Astrocyte (in vitro differentiated cells and primary cell): ENCODE results near the gene PTPRK. TPM values are rescaled to one million over a fixed set of nuclear protein-coding genes. Genes with fewer than 3 reads are reported as not detected.

Experiments used
- DNase-seq: peaks from one replicate; pipeline ENCODE4 v3.0.0-alpha.2; 2010; ENCODE audit warnings: low read depth
- FAIRE-seq: peaks from 2 replicates; lab custom pipeline; 2011; peaks lifted over from hg19 to GRCh38; lab: Jason Lieb, UNC
- H2AFZ ChIP-seq: 2 replicates; pipeline ENCODE4 v1.6.0; 2012; ENCODE audit warnings: low read depth, low read length, inconsistent platforms
- H3K27ac ChIP-seq: 2 replicates; pipeline ENCODE4 v1.5.1; 2011; ENCODE audit warnings: low read depth, low read length, inconsistent platforms
- H3K27me3 ChIP-seq: 2 replicates; pipeline ENCODE4 v1.6.0; 2011; ENCODE audit warnings: low read length, inconsistent platforms; ENCODE audit not compliant: insufficient read depth
- H3K36me3 ChIP-seq: 2 replicates; pipeline ENCODE4 v1.5.1; 2011; ENCODE audit warnings: low read length, inconsistent platforms; ENCODE audit not compliant: insufficient read depth
- H3K4me1 ChIP-seq: 2 replicates; pipeline ENCODE4 v1.5.1; 2011; ENCODE audit warnings: low read length, inconsistent platforms; ENCODE audit not compliant: insufficient read depth
- H3K4me2 ChIP-seq: 2 replicates; pipeline ENCODE4 v1.6.0; 2012; ENCODE audit warnings: low read length, inconsistent platforms
- H3K4me3 ChIP-seq: 2 replicates; pipeline ENCODE4 v1.5.1; 2011; ENCODE audit warnings: low read depth, mild to moderate bottlenecking, low read length, inconsistent platforms; ENCODE audit not compliant: insufficient read depth
- H3K79me2 ChIP-seq: 2 replicates; pipeline ENCODE4 v1.6.0; 2012; ENCODE audit warnings: mild to moderate bottlenecking, low read length, inconsistent platforms; ENCODE audit not compliant: insufficient read depth
- H3K9ac ChIP-seq: 2 replicates; pipeline ENCODE4 v1.6.0; 2012; ENCODE audit warnings: mild to moderate bottlenecking, low read length, inconsistent platforms
- H3K9me3 ChIP-seq: 2 replicates; pipeline ENCODE4 v1.5.1; 2012; ENCODE audit warnings: low read depth, mild to moderate bottlenecking, low read length, inconsistent platforms; ENCODE audit not compliant: insufficient read depth
- H4K20me1 ChIP-seq: 2 replicates; pipeline ENCODE4 v1.6.0; 2012; ENCODE audit warnings: low read length, inconsistent platforms; ENCODE audit not compliant: insufficient read depth
- H3K27ac Mint-ChIP-seq: one replicate; pipeline ENCODE4 v1.8.0; 2021; ENCODE audit warnings: mild to moderate bottlenecking, mixed read lengths; ENCODE audit not compliant: unreplicated experiment
- H3K27me3 Mint-ChIP-seq: one replicate; pipeline ENCODE4 v1.8.0; 2021; ENCODE audit warnings: low read depth, mixed read lengths; ENCODE audit not compliant: unreplicated experiment
- H3K36me3 Mint-ChIP-seq: one replicate; pipeline ENCODE4 v1.8.0; 2021; ENCODE audit warnings: low read depth, mixed read lengths; ENCODE audit not compliant: unreplicated experiment
- H3K4me1 Mint-ChIP-seq: one replicate; pipeline ENCODE4 v1.8.0; 2021; ENCODE audit warnings: low read depth, mixed read lengths; ENCODE audit not compliant: unreplicated experiment
- H3K4me3 Mint-ChIP-seq: one replicate; pipeline ENCODE4 v1.8.0; 2021; ENCODE audit warnings: mild to moderate bottlenecking, moderate library complexity, mixed read lengths; ENCODE audit not compliant: unreplicated experiment
- H3K9me3 Mint-ChIP-seq: one replicate; pipeline ENCODE4 v1.8.0; 2021; ENCODE audit warnings: mild to moderate bottlenecking, mixed read lengths; ENCODE audit not compliant: unreplicated experiment
- CTCF ChIP-seq: IDR thresholded peaks from 2 replicates; pipeline ENCODE4 v1.5.1; 2011; ENCODE audit warnings: low read depth, mild to moderate bottlenecking, inconsistent platforms, low read length, moderate library complexity; ENCODE audit not compliant: insufficient read depth
- EZH2 ChIP-seq: IDR thresholded peaks from 2 replicates; pipeline ENCODE4 v1.6.1; 2012; ENCODE audit warnings: mild to moderate bottlenecking, low read length, inconsistent platforms; ENCODE audit not compliant: insufficient read depth
- total RNA-seq: library from RNA; stranded (reverse); gene quantifications from 2 replicates; pipeline ENCODE4 v1.2.1, GENCODE V29; 2021

Gene PTPRK
- total RNA-seq, 1 donor from 2014 or later, result 159 TPM

GRCh38 chr6:128554302-128554701 is 33.9 kb upstream of the PTPRK start:
- H2AFZ ChIP-seq, result no peak overlapping the region
- H3K4me1 ChIP-seq, result no peaks in the 10 kb centered on the region
- no peak overlapping the region for H3K4me2 ChIP-seq
- H3K4me3 ChIP-seq, result no peak overlapping the region
- no peak overlapping the region for H3K27ac Mint-ChIP-seq
- no peaks in the 10 kb centered on the region for H3K36me3 ChIP-seq
- no peak for DNase-seq
- H3K4me1 Mint-ChIP-seq, result peaks cover 4% of the 10 kb centered on the region
- no peaks in the 10 kb centered on the region for H3K36me3 Mint-ChIP-seq
- TF ChIP-seq CTCF (no peak), EZH2 (no peak)
- FAIRE-seq, result no peak
- H3K9me3 Mint-ChIP-seq, result no peaks in the 10 kb centered on the region
- H3K9me3 ChIP-seq, result no peaks in the 10 kb centered on the region
- H3K9ac ChIP-seq, result no peak overlapping the region
- H3K79me2 ChIP-seq, result no peaks in the 10 kb centered on the region
- no peak overlapping the region for H3K27ac ChIP-seq
- H3K27me3 ChIP-seq, result no peaks in the 10 kb centered on the region
- no peaks in the 10 kb centered on the region for H3K27me3 Mint-ChIP-seq
- H3K4me3 Mint-ChIP-seq, result no peak overlapping the region
- H4K20me1 ChIP-seq, result no peaks in the 10 kb centered on the region

GRCh38 chr6:128541261-128541660 is 20.9 kb upstream of the PTPRK start:
- no peak for FAIRE-seq
- H3K4me1 Mint-ChIP-seq, result peaks cover 5% of the 10 kb centered on the region
- Histone ChIP-seq H3K79me2 (no peaks in the 10 kb centered on the region), H2AFZ (no peak overlapping the region), H3K4me2 (no peak overlapping the region), H3K27ac (no peak overlapping the region), H3K36me3 (no peaks in the 10 kb centered on the region), H3K9ac (no peak overlapping the region), H3K4me3 (no peak overlapping the region), H3K27me3 (no peaks in the 10 kb centered on the region), H3K4me1 (no peaks in the 10 kb centered on the region), H4K20me1 (no peaks in the 10 kb centered on the region), H3K9me3 (no peaks in the 10 kb centered on the region)
- no peaks in the 10 kb centered on the region for H3K27me3 Mint-ChIP-seq
- H3K9me3 Mint-ChIP-seq, result no peaks in the 10 kb centered on the region
- no peaks in the 10 kb centered on the region for H3K36me3 Mint-ChIP-seq
- no peak for DNase-seq
- no peak overlapping the region for H3K4me3 Mint-ChIP-seq
- TF ChIP-seq CTCF, result no peak
- TF ChIP-seq EZH2, result no peak
- no peak overlapping the region for H3K27ac Mint-ChIP-seq

GRCh38 chr6:128538763-128539162 is 18.4 kb upstream of the PTPRK start:
- DNase-seq (no peak), FAIRE-seq (no peak)
- Histone ChIP-seq H2AFZ (no peak overlapping the region), H3K4me1 (no peaks in the 10 kb centered on the region), H3K4me3 (no peak overlapping the region), H3K79me2 (no peaks in the 10 kb centered on the region), H3K27me3 (no peaks in the 10 kb centered on the region), H3K9ac (no peak overlapping the region), H3K9me3 (no peaks in the 10 kb centered on the region), H3K36me3 (no peaks in the 10 kb centered on the region), H4K20me1 (no peaks in the 10 kb centered on the region), H3K4me2 (no peak overlapping the region), H3K27ac (no peak overlapping the region)
- no peak overlapping the region for H3K4me3 Mint-ChIP-seq
- H3K27me3 Mint-ChIP-seq, result no peaks in the 10 kb centered on the region
- no peaks in the 10 kb centered on the region for H3K36me3 Mint-ChIP-seq
- H3K27ac Mint-ChIP-seq, result no peak overlapping the region
- H3K9me3 Mint-ChIP-seq, result no peaks in the 10 kb centered on the region
- TF ChIP-seq EZH2 (no peak), CTCF (no peak)
- H3K4me1 Mint-ChIP-seq, result peaks cover 5% of the 10 kb centered on the region
